HepG2 (cell line): ENCODE measurements around the gene TMEM95. TPM values are rescaled to one million over a fixed set of nuclear protein-coding genes. Genes with fewer than 3 reads are reported as not detected.

Experiments
- FUBP1 ChIP-seq: sonication (generic); formaldehyde crosslinking; IDR thresholded peaks from 2 replicates; pipeline ENCODE4 v1.5.1; 2020; ENCODE audit warnings: missing genetic modification reagents, mild to moderate bottlenecking, borderline replicate concordance
- LCORL ChIP-seq, 2 experiments: fragments of 450-650 bp in 1 of 2; sonication (generic) in 1 of 2; formaldehyde crosslinking in 1 of 2; IDR thresholded peaks; 2 replicates each; pipeline versions ENCODE4 v1.5.0 to v1.6.1; 2017 to 2020; ENCODE audit warnings: antibody characterized with exemption in 1 of 2, missing genetic modification reagents in 1 of 2
- MTA1 ChIP-seq: sonication (generic); formaldehyde crosslinking; IDR thresholded peaks from 2 replicates; pipeline ENCODE4 v1.4.0; 2020; ENCODE audit warnings: missing genetic modification reagents, mild to moderate bottlenecking, borderline replicate concordance
- NFKB2 ChIP-seq: sonication (generic); formaldehyde crosslinking; IDR thresholded peaks from 2 replicates; pipeline ENCODE4 v1.4.0; 2020; ENCODE audit warnings: missing genetic modification reagents, borderline replicate concordance
- TFDP2 ChIP-seq: sonication (generic); formaldehyde crosslinking; IDR thresholded peaks from 2 replicates; pipeline ENCODE4 v1.4.0; 2020; ENCODE audit warnings: missing genetic modification reagents
- ZNF318 ChIP-seq: sonication (generic); formaldehyde crosslinking; IDR thresholded peaks from 2 replicates; pipeline ENCODE4 v1.4.0; 2020; ENCODE audit warnings: mild to moderate bottlenecking, missing genetic modification reagents
- ZNF335 ChIP-seq: sonication (generic); formaldehyde crosslinking; IDR thresholded peaks from 2 replicates; pipeline ENCODE4 v1.4.0; 2020; ENCODE audit warnings: missing genetic modification reagents
- ZNF543 ChIP-seq: sonication (generic); formaldehyde crosslinking; IDR thresholded peaks from 2 replicates; pipeline ENCODE4 v1.4.0; 2020; ENCODE audit warnings: mild to moderate bottlenecking, missing genetic modification reagents
- ZNF674 ChIP-seq: sonication (generic); formaldehyde crosslinking; IDR thresholded peaks from 2 replicates; pipeline ENCODE4 v1.5.0; 2020; ENCODE audit warnings: low read depth, mild to moderate bottlenecking, missing genetic modification reagents
- ZNF790 ChIP-seq: sonication (generic); formaldehyde crosslinking; IDR thresholded peaks from 2 replicates; pipeline ENCODE4 v1.8.0; 2022; ENCODE audit warnings: missing genetic modification reagents, mild to moderate bottlenecking, borderline replicate concordance
- ZNF800 ChIP-seq: sonication (generic); formaldehyde crosslinking; IDR thresholded peaks from 2 replicates; pipeline ENCODE4 v1.4.0; 2020; ENCODE audit warnings: missing genetic modification reagents
- polyA plus RNA-seq, 8 experiments: library from polyadenylated mRNA; depleted of rRNA in 3 of 8; stranded (reverse) in 7 of 8; unstranded in 1 of 8; fragments of >200 nt; fragmentation: Illumina TruSeq in 4 of 8; extraction: Trizol in 4 of 8; gene quantifications; 2 replicates each; pipeline versions ENCODE4 v1.2.1 to v1.2.3, GENCODE V29; 2011 to 2016; ENCODE audit warnings: low read depth in 4 of 8, missing spikeins in 1 of 8, mixed read lengths in 1 of 8; ENCODE audit not compliant: insufficient read depth in 1 of 8
- total RNA-seq, 5 experiments: library from RNA; depleted of rRNA; stranded (reverse); fragments of >200 nt; fragmentation: Illumina TruSeq; extraction: Trizol; gene quantifications; 2 replicates each; pipeline ENCODE4 v1.2.3, GENCODE V29; 2016; ENCODE audit warnings: low read depth in 1 of 5

TMEM95 gene
- total and polyA plus RNA-seq, 2 of the 13 experiments (the other 11 are each of a cell fraction or from before 2014, with no cell fraction given), result not detected

GRCh38 chr17:7403043-7403726 is 48.2 kb downstream of the TMEM95 start (continued):
- TF ChIP-seq FUBP1 (CRISPR knock-in tag), result no peak
- no peak for TF ChIP-seq ZNF674
- TF ChIP-seq ZNF335, result no peak
- TF ChIP-seq NFKB2, result no peak
- no peak for TF ChIP-seq TFDP2 (CRISPR knock-in tag)
- TF ChIP-seq ZNF318 (CRISPR knock-in tag), result no peak
- no peak; the same call in none of the 2 replicates for TF ChIP-seq ZNF800 (CRISPR knock-in tag)
- TF ChIP-seq ZNF543 (CRISPR knock-in tag), result peak; percentile 54; the same call in 1 of the 2 replicates
- TF ChIP-seq ZNF790 (CRISPR knock-in tag), result no peak
- no peak for TF ChIP-seq LCORL (IDR thresholded peaks at IDR 0.05)
- TF ChIP-seq LCORL (CRISPR knock-in tag; IDR thresholded peaks at IDR 0.05), result peak; percentile 35; the same call in 1 of the 2 replicates
- peak; percentile 65; the same call in 1 of the 2 replicates for TF ChIP-seq MTA1 (CRISPR knock-in tag)
